ENCODE measurements around the gene DNAH11. TPM values are rescaled to one million over a fixed set of nuclear protein-coding genes. Genes with fewer than 3 reads are reported as not detected.

DNAH11 gene
- total RNA-seq, 1 experiment from 2014 or later: 0.15 TPM

GRCh38 chr7:21763818-21764217, 221.0 kb downstream of the DNAH11 start:
- ATAC-seq: no peak
- ChIA-PET POLR2A (no interaction called here), CTCF (no interaction called here)
- no peak for DNase-seq (ENCODE audit: low read depth, low spot score)
- Histone ChIP-seq H3K9me3 (ENCODE audit: control insufficient read depth, insufficient read depth, low read depth, low read length) (no peaks in the 10 kb centered on the region), H3K4me3 (ENCODE audit: low read depth in 2 of 2, low read length in 2 of 2) (no peak overlapping the region), H3K27ac (ENCODE audit: low read length) (no peak overlapping the region), H3K27me3 (ENCODE audit: control insufficient read depth, insufficient read depth, low read length) (peaks cover 9% of the 10 kb centered on the region), H3K4me1 (ENCODE audit: control insufficient read depth, insufficient read depth, low read length) (peaks cover 2% of the 10 kb centered on the region; the same call in 1 of the 2 replicates), H3K36me3 (ENCODE audit: control insufficient read depth, insufficient read depth, low read length) (no peaks in the 10 kb centered on the region)
- TF ChIP-seq TCF7L2 (IDR thresholded peaks at IDR 0.05; ENCODE audit: low read depth, low read length) (no peak), POLR2AphosphoS5 (IDR thresholded peaks at IDR 0.05; ENCODE audit: low read depth, low read length) (no peak), SIN3A (IDR thresholded peaks at IDR 0.05; ENCODE audit: borderline replicate concordance, insufficient read depth, low read depth, low read length) (no peak)
- TF ChIP-seq, protein P1, sequence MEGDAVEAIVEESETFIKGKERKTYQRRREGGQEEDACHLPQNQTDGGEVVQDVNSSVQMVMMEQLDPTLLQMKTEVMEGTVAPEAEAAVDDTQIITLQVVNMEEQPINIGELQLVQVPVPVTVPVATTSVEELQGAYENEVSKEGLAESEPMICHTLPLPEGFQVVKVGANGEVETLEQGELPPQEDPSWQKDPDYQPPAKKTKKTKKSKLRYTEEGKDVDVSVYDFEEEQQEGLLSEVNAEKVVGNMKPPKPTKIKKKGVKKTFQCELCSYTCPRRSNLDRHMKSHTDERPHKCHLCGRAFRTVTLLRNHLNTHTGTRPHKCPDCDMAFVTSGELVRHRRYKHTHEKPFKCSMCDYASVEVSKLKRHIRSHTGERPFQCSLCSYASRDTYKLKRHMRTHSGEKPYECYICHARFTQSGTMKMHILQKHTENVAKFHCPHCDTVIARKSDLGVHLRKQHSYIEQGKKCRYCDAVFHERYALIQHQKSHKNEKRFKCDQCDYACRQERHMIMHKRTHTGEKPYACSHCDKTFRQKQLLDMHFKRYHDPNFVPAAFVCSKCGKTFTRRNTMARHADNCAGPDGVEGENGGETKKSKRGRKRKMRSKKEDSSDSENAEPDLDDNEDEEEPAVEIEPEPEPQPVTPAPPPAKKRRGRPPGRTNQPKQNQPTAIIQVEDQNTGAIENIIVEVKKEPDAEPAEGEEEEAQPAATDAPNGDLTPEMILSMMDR (IDR thresholded peaks at IDR 0.05): no peak
- intact Hi-C loops (cut with micrococcal nuclease; ENCODE audit: unreplicated experiment): no loop called here
- no TSS peak for BruUV-seq (replicated peaks)
- in situ Hi-C loops (cut with HindIII; ENCODE audit: low pct_unique_long_range_greater_than_20kb, low sequenced_read_pairs): no loop called here

DNA sequence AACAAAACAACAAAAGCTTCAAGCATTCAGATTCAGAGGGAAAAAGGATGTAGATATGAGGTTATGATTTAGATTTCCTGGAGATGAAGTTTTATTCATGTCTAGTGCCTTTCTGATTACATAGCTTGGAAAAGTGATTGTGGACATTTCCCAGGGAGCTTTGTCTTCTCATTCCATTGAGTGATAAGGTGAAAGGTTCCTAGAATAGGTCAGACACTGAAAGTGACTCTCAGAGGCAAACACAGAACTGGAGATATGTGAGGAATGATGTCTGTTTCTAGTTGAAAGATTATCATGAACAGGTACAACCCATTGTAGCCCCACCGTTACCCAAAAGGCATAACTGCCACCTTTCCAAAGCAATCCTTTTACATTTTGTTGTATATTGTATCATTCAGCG, 223.4 kb downstream of the DNAH11 start:
- peaks cover 7% of the 10 kb centered on the region for H3K27me3 ChIP-seq (ENCODE audit: control insufficient read depth, insufficient read depth, low read length)
- in situ Hi-C loops (cut with HindIII; ENCODE audit: low pct_unique_long_range_greater_than_20kb, low sequenced_read_pairs): no loop called here
- H3K36me3 ChIP-seq (ENCODE audit: control insufficient read depth, insufficient read depth, low read length): no peaks in the 10 kb centered on the region
- POLR2A ChIA-PET: no interaction called here
- no peaks in the 10 kb centered on the region for H3K4me1 ChIP-seq (ENCODE audit: control insufficient read depth, insufficient read depth, low read length)
- CTCF ChIA-PET: no interaction called here
- H3K9me3 ChIP-seq (ENCODE audit: control insufficient read depth, insufficient read depth, low read depth, low read length): no peaks in the 10 kb centered on the region
- no peak overlapping the region for H3K4me3 ChIP-seq (ENCODE audit: low read depth in 2 of 2, low read length in 2 of 2)
- DNase-seq (ENCODE audit: low read depth, low spot score) (no peak), ATAC-seq (no peak)
- no peak for TF ChIP-seq TCF7L2 (IDR thresholded peaks at IDR 0.05; ENCODE audit: low read depth, low read length)
- TF ChIP-seq, protein P1 (IDR thresholded peaks at IDR 0.05): no peak
- BruUV-seq (replicated peaks): no TSS peak
- no peak overlapping the region for H3K27ac ChIP-seq (ENCODE audit: low read length)
- intact Hi-C loops (cut with micrococcal nuclease; ENCODE audit: unreplicated experiment): loop anchor here (5.0 kb wide), 1 partner anchor 989 kb away; no protein-coding TSS in a partner anchor

GRCh38 chr7:21767300-21767900, 224.6 kb downstream of the DNAH11 start:
- Histone ChIP-seq H3K4me1 (ENCODE audit: control insufficient read depth, insufficient read depth, low read length) (no peaks in the 10 kb centered on the region), H3K27ac (ENCODE audit: low read length) (no peak overlapping the region), H3K4me3 (ENCODE audit: low read depth in 2 of 2, low read length in 2 of 2) (no peak overlapping the region), H3K27me3 (ENCODE audit: control insufficient read depth, insufficient read depth, low read length) (peaks cover 7% of the 10 kb centered on the region), H3K9me3 (ENCODE audit: control insufficient read depth, insufficient read depth, low read depth, low read length) (no peaks in the 10 kb centered on the region), H3K36me3 (ENCODE audit: control insufficient read depth, insufficient read depth, low read length) (no peaks in the 10 kb centered on the region)
- ATAC-seq (peak; percentile 99), DNase-seq (ENCODE audit: low read depth, low spot score) (peak; percentile 75)
- CTCF ChIA-PET: interaction anchor here (0.6 to 1.1 kb wide), 8 partner anchors 195 to 789 kb away, joined by 3 to 10 read pairs (median 4); no protein-coding TSS in a partner anchor
- POLR2A ChIA-PET: no interaction called here
- no TSS peak for BruUV-seq (replicated peaks)
- in situ Hi-C loops (cut with HindIII; ENCODE audit: low pct_unique_long_range_greater_than_20kb, low sequenced_read_pairs): no loop called here
- TF ChIP-seq, protein P1 (IDR thresholded peaks at IDR 0.05): peak; percentile 93
- no peak for TF ChIP-seq SIN3A (IDR thresholded peaks at IDR 0.05; ENCODE audit: borderline replicate concordance, insufficient read depth, low read depth, low read length)
- intact Hi-C loops (cut with micrococcal nuclease; ENCODE audit: unreplicated experiment): loop anchor here (1.0 to 5.0 kb wide), 2 partner anchors 511 to 990 kb away; no protein-coding TSS in a partner anchor

Measured in Panc1 (cell line).